Ovary (tissue), 3 donors: ENCODE measurements around the gene COMMD7.

ENCODE experiments used
- POLR2A ChIP-seq: fragments of 450-650 bp; IDR thresholded peaks from one replicate; pipeline ENCODE4 v1.6.1; 2017; ENCODE audit warnings: antibody characterized with exemption, mild to moderate bottlenecking, moderate library complexity
- TF ChIP-seq, protein P1 (sequence below), 3 donors: fragments of 450-650 bp in 2 of 3; fragments of 200-600 bp in 1 of 3; IDR thresholded peaks; one replicate each; pipeline versions ENCODE4 v1.5.1 to v1.8.0; 2016 to 2022; ENCODE audit warnings: antibody characterized with exemption in 3 of 3, mild to moderate bottlenecking in 1 of 3
- donor health status: DM: no; HTN: no; CAD: no.

- TF ChIP-seq POLR2A, result no peak
- TF ChIP-seq, protein P1, sequence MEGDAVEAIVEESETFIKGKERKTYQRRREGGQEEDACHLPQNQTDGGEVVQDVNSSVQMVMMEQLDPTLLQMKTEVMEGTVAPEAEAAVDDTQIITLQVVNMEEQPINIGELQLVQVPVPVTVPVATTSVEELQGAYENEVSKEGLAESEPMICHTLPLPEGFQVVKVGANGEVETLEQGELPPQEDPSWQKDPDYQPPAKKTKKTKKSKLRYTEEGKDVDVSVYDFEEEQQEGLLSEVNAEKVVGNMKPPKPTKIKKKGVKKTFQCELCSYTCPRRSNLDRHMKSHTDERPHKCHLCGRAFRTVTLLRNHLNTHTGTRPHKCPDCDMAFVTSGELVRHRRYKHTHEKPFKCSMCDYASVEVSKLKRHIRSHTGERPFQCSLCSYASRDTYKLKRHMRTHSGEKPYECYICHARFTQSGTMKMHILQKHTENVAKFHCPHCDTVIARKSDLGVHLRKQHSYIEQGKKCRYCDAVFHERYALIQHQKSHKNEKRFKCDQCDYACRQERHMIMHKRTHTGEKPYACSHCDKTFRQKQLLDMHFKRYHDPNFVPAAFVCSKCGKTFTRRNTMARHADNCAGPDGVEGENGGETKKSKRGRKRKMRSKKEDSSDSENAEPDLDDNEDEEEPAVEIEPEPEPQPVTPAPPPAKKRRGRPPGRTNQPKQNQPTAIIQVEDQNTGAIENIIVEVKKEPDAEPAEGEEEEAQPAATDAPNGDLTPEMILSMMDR (IDR thresholded peaks at IDR 0.05), result no peak
Observed at GRCh38 chr20:32751702-32752457, 8.6 kb upstream of the COMMD7 start.
